Fibroblast of the conjunctiva (primary cell): ENCODE measurements around the gene BTBD16.
A peak's percentile ranks its signal among the peaks of the same experiment; 100 is the strongest.

Experiments used
- DNase-seq: peaks from one replicate; pipeline ENCODE4 v3.0.0-alpha.2; 2010; ENCODE audit warnings: low read depth

The BTBD16 gene

DNA sequence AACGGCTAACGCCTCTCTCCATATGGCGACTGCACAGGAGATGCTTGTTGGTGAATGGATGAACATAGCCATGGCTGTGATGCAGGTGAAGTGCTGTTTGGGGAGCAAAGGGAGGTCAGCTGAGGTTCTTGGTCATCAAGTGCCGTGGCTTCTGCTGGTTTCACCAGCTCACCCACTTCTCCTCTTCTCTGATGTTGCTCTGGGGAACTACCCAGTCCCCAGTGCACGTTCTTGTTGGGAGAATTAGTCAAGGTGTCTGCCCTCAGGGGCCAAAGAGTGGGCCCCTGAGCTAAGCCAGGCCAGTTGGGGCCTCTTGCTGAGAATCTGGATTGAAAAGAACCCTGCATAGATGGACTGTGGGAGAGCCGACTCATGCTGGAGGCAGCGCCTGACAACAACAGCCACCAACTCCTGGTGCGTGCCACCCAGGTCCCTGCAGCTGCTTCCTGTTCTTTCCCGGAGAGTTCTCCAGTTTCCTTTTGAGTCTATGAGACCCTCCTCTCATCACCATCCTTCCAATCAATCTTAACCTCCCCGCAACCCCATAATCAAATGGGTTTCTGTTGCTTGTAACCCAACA, 3.0 kb downstream of the BTBD16 start:
- DNase-seq = no peak

DNA sequence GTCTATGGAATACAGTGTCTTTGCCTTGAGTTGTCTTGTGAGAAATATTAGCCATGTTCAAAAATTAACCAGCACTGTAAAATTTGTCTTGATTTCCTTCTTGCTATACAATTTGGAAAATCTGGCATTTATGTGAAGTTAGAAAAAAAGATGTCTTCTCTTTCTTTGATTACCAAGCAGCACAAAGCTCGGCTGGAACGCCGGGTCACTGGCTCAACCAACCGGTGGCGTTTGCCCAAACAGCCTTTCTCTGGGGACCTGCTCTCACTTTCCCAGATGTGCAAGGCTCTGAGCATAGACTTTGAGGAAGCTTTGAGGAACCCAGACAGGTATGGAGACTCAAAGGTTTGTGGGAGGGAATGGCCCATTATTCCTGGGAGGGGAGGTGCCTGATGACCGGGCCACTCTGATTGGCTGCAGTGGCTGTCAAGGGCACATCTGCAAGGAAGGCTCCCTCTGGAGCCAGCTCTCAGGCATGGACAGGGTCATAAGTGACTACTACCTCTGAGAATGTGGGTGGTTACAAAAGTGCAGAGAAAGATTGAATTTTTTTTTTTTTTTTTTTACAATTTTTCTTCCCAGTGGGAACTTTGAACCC, 5.6 kb downstream of the BTBD16 start:
- DNase-seq = no peak

- no peak for DNase-seq
These were observed 6.5 kb downstream of the BTBD16 start for GRCh38 chr10:122277526-122278136.

DNA sequence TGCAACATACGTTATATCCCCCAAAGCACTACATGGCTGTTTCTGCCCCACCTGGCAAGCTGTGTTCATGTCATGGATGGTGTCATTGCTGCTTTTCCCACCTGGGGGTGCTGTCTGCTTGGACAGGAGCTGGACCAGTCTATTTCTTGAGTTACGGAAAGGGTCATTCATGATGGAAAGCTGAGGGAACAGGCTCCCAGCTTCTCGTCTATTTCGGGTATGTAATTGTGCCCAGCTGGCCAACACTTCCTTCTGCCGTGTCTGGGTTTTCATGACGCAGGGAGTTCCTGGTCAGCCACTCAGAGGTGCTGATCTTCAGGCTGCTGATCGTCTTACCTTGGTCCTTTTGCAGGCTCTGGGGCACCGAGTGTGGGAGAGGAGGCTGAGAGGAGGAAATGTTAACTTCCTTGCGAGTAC, 8.6 kb downstream of the BTBD16 start:
- DNase-seq = peak; percentile 28

GRCh38 chr10:122280156-122280555, 9.1 kb downstream of the BTBD16 start:
- no peak for DNase-seq

- no peak for DNase-seq
These were observed 10.0 kb downstream of the BTBD16 start for GRCh38 chr10:122281018-122281626.

GRCh38 chr10:122281751-122282150, 10.7 kb downstream of the BTBD16 start:
- no peak for DNase-seq

DNA sequence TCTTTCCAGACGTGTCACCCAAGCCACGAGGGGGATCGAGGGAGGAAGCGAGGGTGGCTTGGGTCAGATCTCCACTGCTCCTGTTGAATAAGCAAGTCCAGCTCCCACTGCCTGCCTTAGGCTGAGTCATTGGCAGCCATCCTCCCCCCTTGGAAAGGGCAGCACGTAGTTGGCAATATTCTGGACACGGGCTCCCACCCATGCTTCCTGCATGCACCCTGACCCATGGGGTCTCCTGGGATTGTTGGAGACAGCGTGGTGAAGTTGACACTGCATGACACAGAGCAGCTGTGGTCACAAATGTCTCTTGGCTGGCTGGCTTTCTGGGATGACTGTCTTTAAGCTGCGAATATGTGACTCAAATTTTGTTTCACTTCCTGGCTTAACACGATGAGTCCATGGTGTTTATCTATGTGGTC, 11.2 kb downstream of the BTBD16 start:
- DNase-seq = no peak

- DNase-seq = no peak
These were observed 11.8 kb downstream of the BTBD16 start for GRCh38 chr10:122282909-122283308.

- no peak for DNase-seq
These were observed 14.7 kb downstream of the BTBD16 start for GRCh38 chr10:122285506-122286444.

GRCh38 chr10:122286867-122287266, 15.8 kb downstream of the BTBD16 start:
- peak; percentile 38 for DNase-seq

GRCh38 chr10:122287570-122287969, 16.5 kb downstream of the BTBD16 start:
- DNase-seq = no peak

- DNase-seq = no peak
These were observed 17.2 kb downstream of the BTBD16 start for GRCh38 chr10:122288262-122288661.

DNA sequence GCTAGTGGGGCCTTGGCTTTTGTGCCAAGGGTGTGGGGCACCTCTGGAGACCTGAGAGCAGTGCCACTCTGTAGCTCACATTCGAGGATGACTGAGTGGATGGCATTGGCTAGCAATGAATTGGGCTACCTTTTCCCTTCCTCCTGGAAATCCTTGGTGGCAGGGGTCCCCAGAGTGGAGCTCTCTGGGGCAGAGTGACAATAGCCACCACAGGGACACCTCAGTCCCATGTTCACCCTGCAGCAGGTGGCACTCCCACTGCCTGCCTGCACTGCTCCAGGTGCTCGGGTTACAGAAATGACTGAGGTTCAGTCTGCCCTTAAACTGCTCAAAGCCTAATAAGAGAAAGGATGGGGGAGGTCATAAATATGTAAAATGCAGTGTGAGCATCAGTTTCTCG, 17.8 kb downstream of the BTBD16 start:
- no peak for DNase-seq

GRCh38 chr10:122290334-122290733, 19.2 kb downstream of the BTBD16 start:
- no peak for DNase-seq

- no peak for DNase-seq
These were observed 19.9 kb downstream of the BTBD16 start for GRCh38 chr10:122290833-122291532.

DNA sequence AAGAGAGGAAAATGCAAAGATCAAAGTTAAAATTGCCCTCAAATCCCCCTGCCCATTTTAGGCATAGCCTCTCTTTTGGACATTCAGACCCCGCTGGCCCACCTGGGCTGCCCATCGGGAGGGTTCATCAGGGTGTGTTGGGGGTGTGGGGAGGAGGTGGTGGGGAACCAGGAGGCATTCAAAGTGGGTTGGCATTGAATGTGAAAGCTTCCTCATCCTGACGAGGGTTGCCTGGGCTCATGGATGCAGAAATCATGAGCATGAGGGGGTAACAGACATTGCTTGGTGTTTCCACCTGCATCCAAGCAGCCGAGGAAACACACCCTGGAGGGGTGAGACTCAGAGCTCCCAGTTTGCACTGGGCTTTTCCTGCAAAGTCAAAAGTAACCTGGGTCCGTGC, 20.6 kb downstream of the BTBD16 start:
- DNase-seq = no peak

GRCh38 chr10:122292376-122292775, 21.3 kb downstream of the BTBD16 start:
- DNase-seq = no peak

- no peak for DNase-seq
These were observed 22.3 kb downstream of the BTBD16 start for GRCh38 chr10:122293156-122293960.

GRCh38 chr10:122293961-122294380, 22.9 kb downstream of the BTBD16 start:
- no peak for DNase-seq
